H1 (cell line): ENCODE data around the gene PGAP2. TPM values are rescaled to one million over a fixed set of nuclear protein-coding genes. Genes with fewer than 3 reads are reported as not detected.

Source experiments
- CTCF ChIA-PET: fragments of 300-600 bp; sonication (Branson Sonifier 250); formaldehyde crosslinking; loops from one replicate; lab custom pipeline; 2021; ENCODE audit not compliant: partially characterized antibody; lab: Charles Lee
- POLR2A ChIA-PET: fragments of 300-600 bp; sonication (Branson Sonifier 250); formaldehyde crosslinking; loops from one replicate; lab custom pipeline; 2021; ENCODE audit warnings: inconsistent platforms; ENCODE audit not compliant: partially characterized antibody; lab: Charles Lee
- DNase-seq, 2 experiments: peaks; one replicate each; pipeline versions ENCODE4 v3.0.0 to v3.0.0-alpha.2; 2010 to 2022; ENCODE audit warnings: low spot score in 2 of 2, low read depth in 1 of 2, mixed read lengths in 1 of 2
- FAIRE-seq: peaks from 2 replicates; lab custom pipeline; 2011; peaks lifted over from hg19 to GRCh38; lab: Jason Lieb, UNC
- H2AFZ ChIP-seq: 2 replicates; pipeline ENCODE4 v1.8.1; 2012; ENCODE audit warnings: low read length, inconsistent platforms
- H2AK5ac ChIP-seq: 2 replicates; pipeline ENCODE4 v1.6.1; 2013; ENCODE audit warnings: low read depth, low read length
- H2BK120ac ChIP-seq: replicated peaks from 2 replicates; pipeline ENCODE3; 2013; ENCODE audit warnings: low read depth, low read length, inconsistent platforms
- H2BK12ac ChIP-seq: 2 replicates; pipeline ENCODE4 v1.6.1; 2013; ENCODE audit warnings: low read depth, low read length
- H2BK15ac ChIP-seq: 2 replicates; pipeline ENCODE4 v1.6.1; 2013; ENCODE audit warnings: low read length
- H2BK20ac ChIP-seq: 2 replicates; pipeline ENCODE4 v1.6.1; 2013; ENCODE audit warnings: low read length
- H2BK5ac ChIP-seq: 2 replicates; pipeline ENCODE4 v1.6.1; 2013; ENCODE audit warnings: low read depth, low read length
- H3K14ac ChIP-seq: 2 replicates; pipeline ENCODE4 v1.6.1; 2013; ENCODE audit warnings: inconsistent platforms; ENCODE audit not compliant: insufficient read length
- H3K18ac ChIP-seq: 2 replicates; pipeline ENCODE4 v1.6.1; 2013; ENCODE audit warnings: low read length; ENCODE audit errors: extremely low read depth
- H3K23ac ChIP-seq: 2 replicates; pipeline ENCODE4 v1.6.1; 2013; ENCODE audit warnings: inconsistent platforms; ENCODE audit not compliant: insufficient read length
- H3K23me2 ChIP-seq: 2 replicates; pipeline ENCODE4 v1.6.1; 2013; ENCODE audit warnings: low read depth, low read length
- H3K27ac ChIP-seq: 2 replicates; pipeline ENCODE4 v1.6.1; 2011; ENCODE audit warnings: low read depth, low read length, inconsistent platforms
- H3K27me3 ChIP-seq, 4 experiments: replicated peaks in 1 of 4; 1 replicate in 1 of 4; 2 replicates in 3 of 4; pipeline versions ENCODE4 v1.6.1 to v1.8.1; 2011 to 2013; ENCODE audit warnings: low read length in 3 of 4, mild to moderate bottlenecking in 3 of 4, inconsistent platforms in 2 of 4, mixed read lengths in 2 of 4, moderate library complexity in 1 of 4; ENCODE audit not compliant: control insufficient read depth in 3 of 4, insufficient read depth in 3 of 4; ENCODE audit errors: extremely low read depth in 1 of 4
- H3K36me3 ChIP-seq, 4 experiments: 2 replicates each; pipeline versions ENCODE4 v1.6.1 to v1.8.1; 2011 to 2013; ENCODE audit warnings: mild to moderate bottlenecking in 4 of 4, low read length in 3 of 4, moderate library complexity in 2 of 4, control low read depth in 1 of 4, inconsistent platforms in 1 of 4; ENCODE audit not compliant: insufficient read depth in 4 of 4, control insufficient read depth in 2 of 4
- H3K4ac ChIP-seq: replicated peaks from 2 replicates; pipeline ENCODE3; 2013; ENCODE audit warnings: low read length, low read depth, mixed read lengths, inconsistent platforms; ENCODE audit not compliant: insufficient read length
- H3K4me1 ChIP-seq, 4 experiments: replicated peaks in 1 of 4; 1 replicate in 1 of 4; 2 replicates in 3 of 4; pipeline versions ENCODE4 v1.6.1 to v1.8.1; 2011 to 2013; ENCODE audit warnings: low read length in 3 of 4, inconsistent platforms in 2 of 4, mixed read lengths in 1 of 4; ENCODE audit not compliant: insufficient read depth in 4 of 4, control insufficient read depth in 3 of 4
- H3K4me2 ChIP-seq, 2 experiments: 2 replicates each; pipeline versions ENCODE4 v1.6.1 to v1.8.1; 2011 to 2013; ENCODE audit warnings: low read depth in 2 of 2, low read length in 2 of 2, control low read depth in 1 of 2, inconsistent platforms in 1 of 2, mild to moderate bottlenecking in 1 of 2; ENCODE audit not compliant: insufficient read depth in 1 of 2
- H3K4me3 ChIP-seq, 4 experiments: fragments of 200-600, 300-600 bp in 1 of 4; sonication (generic), shearing (Covaris generic), sonication (Bioruptor Twin) in 1 of 4; 2 replicates each; pipeline versions ENCODE4 v1.5.1 to v1.8.1; 2011 to 2016; ENCODE audit warnings: low read length in 4 of 4, low read depth in 3 of 4, control low read depth in 2 of 4, inconsistent platforms in 2 of 4, mild to moderate bottlenecking in 2 of 4, mixed read lengths in 1 of 4, moderate library complexity in 1 of 4; ENCODE audit not compliant: insufficient read depth in 2 of 4; ENCODE audit errors: extremely low read depth in 1 of 4
- H3K56ac ChIP-seq: replicated peaks from 2 replicates; pipeline ENCODE3; 2013; ENCODE audit warnings: low read depth, mild to moderate bottlenecking, mixed read lengths, low read length, inconsistent platforms; ENCODE audit not compliant: insufficient read length
- H3K79me1 ChIP-seq: 2 replicates; pipeline ENCODE4 v1.6.1; 2013; ENCODE audit warnings: low read depth, low read length, control low read depth
- H3K79me2 ChIP-seq, 2 experiments: 2 replicates each; pipeline versions ENCODE4 v1.6.1 to v1.8.1; 2012 to 2013; ENCODE audit warnings: low read length in 2 of 2, mild to moderate bottlenecking in 2 of 2, inconsistent platforms in 1 of 2; ENCODE audit not compliant: insufficient read depth in 2 of 2, control insufficient read depth in 1 of 2
- H3K9ac ChIP-seq, 4 experiments: replicated peaks in 1 of 4; 1 replicate in 1 of 4; 2 replicates in 3 of 4; pipeline versions ENCODE4 v1.6.1 to v1.8.1; 2011 to 2013; ENCODE audit warnings: low read depth in 3 of 4, low read length in 3 of 4, control low read depth in 2 of 4, mild to moderate bottlenecking in 2 of 4, moderate library complexity in 2 of 4, inconsistent platforms in 1 of 4; ENCODE audit errors: extremely low read depth in 1 of 4
- H3K9me3 ChIP-seq, 2 experiments: 2 replicates each; pipeline versions ENCODE4 v1.6.1 to v1.8.1; 2012 to 2013; ENCODE audit warnings: mild to moderate bottlenecking in 2 of 2, moderate library complexity in 2 of 2, control low read depth in 1 of 2, inconsistent platforms in 1 of 2, low read depth in 1 of 2, low read length in 1 of 2, mixed read lengths in 1 of 2; ENCODE audit not compliant: insufficient read depth in 2 of 2
- H4K20me1 ChIP-seq, 2 experiments: replicated peaks in 1 of 2; 2 replicates each; pipeline versions ENCODE3 to v1.8.1; 2011 to 2013; ENCODE audit warnings: inconsistent platforms in 2 of 2, low read length in 2 of 2, mild to moderate bottlenecking in 1 of 2; ENCODE audit not compliant: insufficient read depth in 2 of 2, control insufficient read depth in 1 of 2
- H4K5ac ChIP-seq: 2 replicates; pipeline ENCODE4 v1.6.1; 2013; ENCODE audit warnings: low read length, low read depth, mixed read lengths, inconsistent platforms; ENCODE audit not compliant: insufficient read length
- H4K8ac ChIP-seq: 2 replicates; pipeline ENCODE4 v1.8.0; 2013; ENCODE audit warnings: mild to moderate bottlenecking, moderate library complexity, low read length, inconsistent platforms; ENCODE audit not compliant: insufficient read depth; ENCODE audit errors: extremely low read depth
- H4K91ac ChIP-seq: replicated peaks from 2 replicates; pipeline ENCODE3; 2013; ENCODE audit warnings: low read length, mixed read lengths, inconsistent platforms; ENCODE audit not compliant: insufficient read length
- CEBPB ChIP-seq: IDR thresholded peaks from 2 replicates; pipeline ENCODE4 v1.6.1; 2012; ENCODE audit warnings: low read depth, low read length
- HDAC2 ChIP-seq, 2 experiments: fragments of 300-600 bp in 1 of 2; sonication (generic) in 1 of 2; IDR thresholded peaks; 2 replicates each; pipeline ENCODE4 v1.6.1; 2011 to 2012; ENCODE audit warnings: low read depth in 2 of 2, low read length in 2 of 2, mild to moderate bottlenecking in 2 of 2, moderate library complexity in 2 of 2, borderline replicate concordance in 1 of 2, inconsistent platforms in 1 of 2
- POU5F1 ChIP-seq: IDR thresholded peaks from 2 replicates; pipeline ENCODE4 v1.6.1; 2011; ENCODE audit warnings: low read depth, mild to moderate bottlenecking, low read length, moderate library complexity
- RFX5 ChIP-seq: IDR thresholded peaks from 2 replicates; pipeline ENCODE4 v1.6.1; 2011; ENCODE audit warnings: low read depth, low read length, improper control_type of control experiment, borderline replicate concordance
- RXRA ChIP-seq: IDR thresholded peaks from 2 replicates; pipeline ENCODE4 v1.6.1; 2011; ENCODE audit warnings: low read depth, mild to moderate bottlenecking, low read length, moderate library complexity; ENCODE audit not compliant: insufficient read depth
- SIRT6 ChIP-seq: IDR thresholded peaks from one replicate; pipeline ENCODE4 v1.7.1; 2012; ENCODE audit warnings: low read length, inconsistent platforms
- SP4 ChIP-seq: IDR thresholded peaks from 2 replicates; pipeline ENCODE4 v1.6.1; 2012; ENCODE audit warnings: low read length, inconsistent platforms
- SUZ12 ChIP-seq: fragments of 200-600 bp; sonication (generic); IDR thresholded peaks from 2 replicates; pipeline ENCODE4 v1.6.1; 2012; ENCODE audit warnings: mild to moderate bottlenecking, inconsistent platforms, low read length, moderate library complexity, mixed read lengths
- WGBS, 2 experiments: shearing (Covaris generic) in 1 of 2; methylation state at CpG; one replicate each; pipeline versions ENCODE4 v1.1.6 to v1.1.7; 2013 to 2015; ENCODE audit warnings: low lambda C conversion rate in 2 of 2, mixed read lengths in 2 of 2, inconsistent platforms in 1 of 2, low coverage in 1 of 2, missing lambda C conversion rate in 1 of 2; ENCODE audit not compliant: insufficient replicate concordance in 2 of 2, insufficient coverage in 1 of 2, insufficient read length in 1 of 2; ENCODE audit errors: extremely low coverage in 1 of 2, missing lambda C conversion rate in 1 of 2; 5-methylcytosine and 5-hydroxymethylcytosine counted together
- polyA plus RNA-seq, 7 experiments: library from polyadenylated mRNA; depleted of rRNA in 3 of 7; stranded (reverse) in 5 of 7; unstranded in 2 of 7; fragments of >200 nt in 5 of 7; fragments of 200-250 nt in 2 of 7; gene quantifications; 1 replicate in 5 of 7; 2 replicates in 1 of 7; 4 replicates in 1 of 7; pipeline versions ENCODE4 v1.2.1 to v1.2.3, GENCODE V29; 2011 to 2013; ENCODE audit warnings: missing spikeins in 2 of 7, mixed read lengths in 2 of 7
- total RNA-seq: library from RNA; stranded (reverse); fragmentation: NEBNext Ultra II Directional; extraction: Animal tissue kit (Norgen Biotek cat#: 25700); gene quantifications from 2 replicates; pipeline ENCODE4 v1.2.1, GENCODE V29; 2021
- TF ChIP-seq, protein P1 (sequence below): IDR thresholded peaks from 2 replicates; pipeline ENCODE4 v1.6.1; 2012; ENCODE audit warnings: low read length, inconsistent platforms
- TF ChIP-seq, protein P2 (sequence below): IDR thresholded peaks from 2 replicates; pipeline ENCODE4 v1.6.1; 2012; ENCODE audit warnings: inconsistent platforms
- TF ChIP-seq, protein P3 (sequence below): IDR thresholded peaks from 2 replicates; pipeline ENCODE4 v1.6.1; 2012; ENCODE audit warnings: inconsistent platforms

Gene PGAP2
- total and polyA plus RNA-seq, 2 of the 8 experiments (the other 6 are each of a cell fraction or from before 2014, with no cell fraction given) = 56.5 to 106 TPM

DNA sequence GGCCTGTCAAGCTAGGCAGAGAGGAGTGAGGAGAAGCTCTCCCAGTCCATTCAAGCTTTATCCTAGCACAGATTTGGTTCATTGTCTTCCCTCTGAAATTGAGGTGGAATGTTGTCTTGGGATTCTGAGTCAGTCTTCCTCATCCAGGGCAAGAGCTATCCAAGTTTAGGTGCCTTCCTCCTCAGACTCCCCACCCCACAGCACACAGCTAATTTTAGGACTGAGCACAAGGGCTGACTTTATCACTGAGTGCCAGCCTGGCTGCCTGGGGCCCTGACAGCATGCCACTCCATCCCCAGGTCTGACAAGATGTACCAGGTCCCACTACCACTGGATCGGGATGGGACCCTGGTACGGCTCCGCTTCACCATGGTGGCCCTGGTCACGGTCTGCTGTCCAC, 2.6 kb downstream of the PGAP2 start:
- Histone ChIP-seq H3K18ac (no peak overlapping the region), H3K23ac (no peak overlapping the region), H2BK5ac (no peak overlapping the region), H3K14ac (no peak overlapping the region), H2AFZ (no peak overlapping the region), H3K9me3 (no peaks in the 10 kb centered on the region), H4K91ac (no peak overlapping the region), H3K79me1 (peaks cover 4% of the 10 kb centered on the region), H2BK120ac (no peak overlapping the region), H3K4me2 (no peak overlapping the region), H3K27me3 (no peaks in the 10 kb centered on the region), H3K79me2 (peaks cover 0 to 5% of the 10 kb centered on the region in 2 experiments; a peak in 2 of 4 replicates), H2BK20ac (no peak overlapping the region), H3K4me1 (peaks cover 0 to 8% (median 5%) of the 10 kb centered on the region in 4 experiments; a peak in 6 of 7 replicates), H4K20me1 (peaks cover 0 to 2% of the 10 kb centered on the region in 2 experiments), H4K5ac (no peak overlapping the region), H2BK15ac (no peak overlapping the region), H2AK5ac (no peak overlapping the region), H4K8ac (no peak overlapping the region), H3K23me2 (no peaks in the 10 kb centered on the region; the same call in 1 of the 2 replicates), H3K4me3 (no peak overlapping the region), H2BK12ac (no peak overlapping the region), H3K36me3 (no peaks in the 10 kb centered on the region), H3K27ac (no peak overlapping the region), H3K9ac (no peak overlapping the region), H3K4ac (no peak overlapping the region), H3K56ac (no peak overlapping the region)
- no peak for DNase-seq
- 93% methylated on average over 4 of the region's 4 CpGs; no CpG with 5 or more reads in 1 of the 2 experiments for WGBS, 2 experiments
- FAIRE-seq = no peak
- ChIA-PET CTCF (interaction anchor here (0.6 to 10.8 kb wide), 11 partner anchors 9 to 262 kb away, joined by 3 to 81 read pairs (median 4); partner anchors contain the start of gene NUP98), POLR2A (interaction anchor here (0.6 to 4.3 kb wide), 4 partner anchors 9 to 18 kb away, joined by 3 to 32 read pairs (median 4); no protein-coding TSS in a partner anchor)
- no peak for TF ChIP-seq SP4
- TF ChIP-seq RFX5 = no peak
- TF ChIP-seq SUZ12 = no peak
- TF ChIP-seq, protein P1, sequence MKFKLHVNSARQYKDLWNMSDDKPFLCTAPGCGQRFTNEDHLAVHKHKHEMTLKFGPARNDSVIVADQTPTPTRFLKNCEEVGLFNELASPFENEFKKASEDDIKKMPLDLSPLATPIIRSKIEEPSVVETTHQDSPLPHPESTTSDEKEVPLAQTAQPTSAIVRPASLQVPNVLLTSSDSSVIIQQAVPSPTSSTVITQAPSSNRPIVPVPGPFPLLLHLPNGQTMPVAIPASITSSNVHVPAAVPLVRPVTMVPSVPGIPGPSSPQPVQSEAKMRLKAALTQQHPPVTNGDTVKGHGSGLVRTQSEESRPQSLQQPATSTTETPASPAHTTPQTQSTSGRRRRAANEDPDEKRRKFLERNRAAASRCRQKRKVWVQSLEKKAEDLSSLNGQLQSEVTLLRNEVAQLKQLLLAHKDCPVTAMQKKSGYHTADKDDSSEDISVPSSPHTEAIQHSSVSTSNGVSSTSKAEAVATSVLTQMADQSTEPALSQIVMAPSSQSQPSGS = no peak
- no peak for TF ChIP-seq SIRT6
- TF ChIP-seq, protein P2, sequence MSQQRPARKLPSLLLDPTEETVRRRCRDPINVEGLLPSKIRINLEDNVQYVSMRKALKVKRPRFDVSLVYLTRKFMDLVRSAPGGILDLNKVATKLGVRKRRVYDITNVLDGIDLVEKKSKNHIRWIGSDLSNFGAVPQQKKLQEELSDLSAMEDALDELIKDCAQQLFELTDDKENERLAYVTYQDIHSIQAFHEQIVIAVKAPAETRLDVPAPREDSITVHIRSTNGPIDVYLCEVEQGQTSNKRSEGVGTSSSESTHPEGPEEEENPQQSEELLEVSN = no peak
- TF ChIP-seq RXRA = no peak
- TF ChIP-seq HDAC2 (IDR thresholded peaks at IDR 0.05; ENCODE audit: borderline replicate concordance in 1 of 2, low read depth in 2 of 2, low read length in 2 of 2) = no peak
- no peak for TF ChIP-seq CEBPB
- TF ChIP-seq, protein P3, sequence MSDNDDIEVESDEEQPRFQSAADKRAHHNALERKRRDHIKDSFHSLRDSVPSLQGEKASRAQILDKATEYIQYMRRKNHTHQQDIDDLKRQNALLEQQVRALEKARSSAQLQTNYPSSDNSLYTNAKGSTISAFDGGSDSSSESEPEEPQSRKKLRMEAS = no peak
- TF ChIP-seq POU5F1 = no peak
